AG09319 (cell line): Measurements from ENCODE around the gene POPDC2.

Experiments
- DNase-seq: peaks from one replicate; pipeline ENCODE4 v3.0.0-alpha.2; 2010; ENCODE audit warnings: low read depth; ENCODE audit errors: extremely low read depth
- CTCF ChIP-seq: IDR thresholded peaks from 2 replicates; pipeline ENCODE4 v1.5.1; 2011; ENCODE audit warnings: low read depth, mild to moderate bottlenecking, inconsistent platforms, low read length, moderate library complexity

Gene POPDC2

GRCh38 chr3:119676771-119677640, 16.6 kb upstream of the POPDC2 start, which contains the start of gene COX17:
TSS of gene COX17 (minus strand) at chr3:119677406. CDS start at chr3:119677310, 96 bp downstream.
- no peak for TF ChIP-seq CTCF
- DNase-seq: peak; percentile 86

DNA sequence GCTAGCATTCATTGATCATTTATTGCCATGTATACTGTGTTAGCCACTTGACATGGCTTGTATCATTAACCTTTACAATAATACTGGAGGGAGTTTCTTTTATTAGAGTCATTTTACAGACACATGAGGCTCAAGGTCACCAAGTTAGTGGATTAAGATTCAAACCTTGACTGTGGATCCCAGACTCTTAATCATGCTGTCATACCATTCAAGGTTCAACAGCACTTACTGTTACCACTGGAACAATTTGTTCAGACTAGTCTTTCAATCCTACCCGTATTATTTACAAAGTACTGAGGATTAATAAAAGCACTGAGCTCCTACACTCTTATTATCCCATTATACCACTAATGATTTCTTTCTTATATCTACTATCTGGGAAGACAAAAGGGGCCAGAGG, 15.6 kb upstream of the POPDC2 start:
- no peak for DNase-seq
- TF ChIP-seq CTCF: no peak

DNA sequence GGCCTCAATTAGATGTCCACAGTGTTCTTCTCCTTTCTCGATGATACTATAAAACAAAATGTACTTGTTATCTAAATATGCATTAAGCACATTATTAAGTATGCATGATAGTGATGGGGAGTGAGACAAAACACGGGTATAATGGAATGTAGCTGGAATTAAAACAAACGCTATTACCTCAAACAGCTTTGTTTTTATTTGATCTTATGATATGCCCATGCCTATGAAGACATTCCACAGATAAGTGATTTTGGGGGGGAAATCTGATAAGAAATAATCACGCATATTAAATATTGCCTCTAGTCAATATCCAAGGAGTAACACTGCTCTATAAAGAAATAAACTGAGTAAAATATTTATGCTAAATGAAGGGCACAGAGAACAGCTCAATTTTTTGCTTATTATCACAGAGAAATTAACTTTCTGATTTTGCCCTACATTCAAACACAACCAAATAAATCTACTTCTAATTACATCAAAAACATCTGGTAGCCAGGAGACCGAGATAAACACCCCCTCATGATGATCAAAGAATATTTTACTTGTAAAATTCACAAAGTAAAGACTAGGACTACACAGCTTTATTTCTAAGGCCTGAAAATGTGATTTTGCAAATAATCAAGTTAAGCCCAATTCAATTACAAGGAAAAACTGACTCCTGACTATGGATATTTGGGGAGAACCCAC, 14.9 kb upstream of the POPDC2 start:
- no peak for DNase-seq

GRCh38 chr3:119673875-119674274, 13.5 kb upstream of the POPDC2 start:
- no peak for DNase-seq
- TF ChIP-seq CTCF: no peak

More for the DNA sequence above, 14.9 kb upstream of the POPDC2 start:
- no peak for TF ChIP-seq CTCF

GRCh38 chr3:119672776-119673175, 12.4 kb upstream of the POPDC2 start:
- no peak for TF ChIP-seq CTCF
- DNase-seq: no peak

DNA sequence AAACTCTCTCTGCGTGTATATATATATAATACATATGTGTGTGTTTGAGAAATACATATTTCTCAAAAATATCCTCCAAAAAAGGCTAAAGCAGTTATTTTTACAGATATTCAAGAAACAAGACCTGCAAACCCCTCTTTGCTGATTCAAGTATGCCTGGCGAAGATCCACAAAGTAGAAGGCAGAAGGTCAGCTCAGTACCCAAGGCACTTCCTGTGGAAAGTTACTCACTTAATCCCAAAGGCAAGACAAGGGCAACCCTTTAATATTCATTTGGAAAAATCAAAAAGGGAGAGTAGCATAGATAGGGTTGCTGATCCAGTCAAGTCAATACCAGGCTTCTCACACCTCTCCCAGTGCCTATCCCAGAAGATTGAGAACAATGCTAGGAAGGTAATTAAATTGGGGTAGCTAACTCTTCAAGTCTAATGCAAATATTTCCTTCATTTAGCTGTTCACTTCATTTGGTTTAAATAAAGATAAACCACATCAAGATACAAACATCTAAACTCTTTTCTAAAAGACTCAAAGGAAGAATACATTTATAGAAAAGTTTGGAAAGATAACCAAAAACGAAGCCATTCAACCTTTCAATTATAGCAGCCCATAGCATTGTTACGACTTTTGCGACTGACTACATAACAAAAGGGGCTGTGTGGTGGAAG, 9.6 kb upstream of the POPDC2 start:
- no peak for DNase-seq
- no peak for TF ChIP-seq CTCF

DNA sequence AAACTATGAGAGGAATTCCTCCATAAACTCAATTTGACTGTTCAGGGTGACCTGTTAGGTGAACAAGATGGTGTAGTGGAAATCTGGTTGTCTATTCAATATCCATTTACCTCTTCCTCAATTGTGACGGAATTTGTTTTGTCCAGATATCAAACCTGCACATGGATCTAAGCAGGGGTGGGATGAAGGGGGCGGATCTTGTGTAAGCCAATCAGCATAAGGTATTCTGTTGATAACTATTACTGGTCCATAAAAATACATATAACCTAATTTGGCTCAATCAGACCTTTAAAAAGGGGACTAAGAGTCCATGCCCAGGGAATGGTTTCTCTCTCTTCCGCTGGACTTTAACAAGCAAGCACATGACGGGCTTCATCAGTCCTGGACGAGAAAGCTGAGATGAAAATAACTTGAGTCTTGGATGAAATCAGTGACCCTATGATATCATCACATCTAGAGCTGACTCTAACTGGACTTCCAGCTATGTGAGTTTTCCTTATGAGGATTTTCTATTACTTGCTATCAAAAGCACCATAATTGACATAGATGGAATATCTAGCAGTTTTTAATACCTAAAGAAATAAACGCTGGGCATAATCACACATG, 5.7 kb upstream of the POPDC2 start:
- no peak for TF ChIP-seq CTCF
- no peak for DNase-seq
